ENCODE data around the gene IFI27L1. TPM values are rescaled to one million over a fixed set of nuclear protein-coding genes. Genes with fewer than 3 reads are reported as not detected.
"Not testable (repeated sequence)": the region's sequence is repeated elsewhere in the genome, so short reads cannot be mapped to it uniquely, and the experiment has no call there.

Gene IFI27L1
- polyA plus RNA-seq, 1 donor from 2014 or later: 37.9 TPM

- Histone ChIP-seq H3K9me2 (ENCODE audit: insufficient read depth, low read length) (no peaks in the 10 kb centered on the region), H3K4me3 (ENCODE audit: low read length) (no peak overlapping the region), H3K9ac (ENCODE audit: low read length) (no peak overlapping the region), H3K79me2 (replicated peaks; ENCODE audit: insufficient read depth, low read length) (peaks cover 45% of the 10 kb centered on the region), H2AFZ (ENCODE audit: low read depth, low read length) (no peak overlapping the region), H3K27me3 (ENCODE audit: insufficient read depth, low read depth, low read length) (no peaks in the 10 kb centered on the region), H3K4me2 (ENCODE audit: low read length) (no peak overlapping the region), H3F3A (ENCODE audit: insufficient read depth, low read length, poor library complexity, severe bottlenecking) (no peaks in the 10 kb centered on the region), H3K27ac (ENCODE audit: low read length) (no peak overlapping the region), H4K20me1 (ENCODE audit: insufficient read depth) (no peaks in the 10 kb centered on the region), H3K9me3 (ENCODE audit: low read length) (no peaks in the 10 kb centered on the region), H3K36me3 (ENCODE audit: insufficient read depth, low read length) (no peaks in the 10 kb centered on the region)
- TF ChIP-seq REST (IDR thresholded peaks at IDR 0.05; ENCODE audit: borderline replicate concordance) (no peak), POLR2AphosphoS5 (IDR thresholded peaks at IDR 0.05) (no peak), SMC3 (conservative IDR thresholded peaks at IDR 0.05; ENCODE audit: poor library complexity) (no peak), EZH2 (IDR thresholded peaks at IDR 0.05; ENCODE audit: borderline replicate concordance, insufficient read depth, low read length, poor library complexity, severe bottlenecking) (no peak), RAD21 (conservative IDR thresholded peaks at IDR 0.05) (no peak), TAF1 (IDR thresholded peaks at IDR 0.05; ENCODE audit: low read depth) (no peak), CTCF (IDR thresholded peaks at IDR 0.05; ENCODE audit: poor library complexity, severe bottlenecking) (no peak), EP300 (conservative IDR thresholded peaks at IDR 0.05; ENCODE audit: poor library complexity, severe bottlenecking) (no peak), MXI1 (conservative IDR thresholded peaks at IDR 0.05; ENCODE audit: poor library complexity, severe bottlenecking) (no peak)
Measured at GRCh38 chr14:94066089-94066676, 14.9 kb upstream of the IFI27L1 start.

GRCh38 chr14:94072076-94072475, 9.0 kb upstream of the IFI27L1 start:
- H2AFZ ChIP-seq (ENCODE audit: low read depth, low read length); H3K36me3 ChIP-seq (ENCODE audit: insufficient read depth, low read length); H3F3A ChIP-seq (ENCODE audit: insufficient read depth, low read length, poor library complexity, severe bottlenecking); H3K27me3 ChIP-seq (ENCODE audit: insufficient read depth, low read depth, low read length); H3K9me2 ChIP-seq (ENCODE audit: insufficient read depth, low read length); H3K4me2 ChIP-seq (ENCODE audit: low read length); H4K20me1 ChIP-seq (ENCODE audit: insufficient read depth); H3K9me3 ChIP-seq (ENCODE audit: low read length); H3K4me3 ChIP-seq (ENCODE audit: low read length); H3K9ac ChIP-seq (ENCODE audit: low read length); H3K27ac ChIP-seq (ENCODE audit: low read length): not testable (repeated sequence)
- peaks cover 74% of the 10 kb centered on the region for H3K79me2 ChIP-seq (replicated peaks; ENCODE audit: insufficient read depth, low read length)

GRCh38 chr14:94074534-94074933, 6.6 kb upstream of the IFI27L1 start:
- Histone ChIP-seq H3F3A (ENCODE audit: insufficient read depth, low read length, poor library complexity, severe bottlenecking) (no peaks in the 10 kb centered on the region), H3K9me3 (ENCODE audit: low read length) (no peaks in the 10 kb centered on the region), H4K20me1 (ENCODE audit: insufficient read depth) (no peaks in the 10 kb centered on the region), H3K4me3 (ENCODE audit: low read length) (peak overlapping the region; percentile 91), H3K9ac (ENCODE audit: low read length) (no peak overlapping the region), H3K27me3 (ENCODE audit: insufficient read depth, low read depth, low read length) (no peaks in the 10 kb centered on the region), H3K4me2 (ENCODE audit: low read length) (no peak overlapping the region), H3K36me3 (ENCODE audit: insufficient read depth, low read length) (peaks cover 15% of the 10 kb centered on the region), H3K27ac (ENCODE audit: low read length) (no peak overlapping the region), H2AFZ (ENCODE audit: low read depth, low read length) (no peak overlapping the region), H3K9me2 (ENCODE audit: insufficient read depth, low read length) (no peaks in the 10 kb centered on the region), H3K79me2 (replicated peaks; ENCODE audit: insufficient read depth, low read length) (peaks cover 86% of the 10 kb centered on the region)
- TF ChIP-seq POLR2AphosphoS5 (IDR thresholded peaks at IDR 0.05) (no peak), REST (IDR thresholded peaks at IDR 0.05; ENCODE audit: borderline replicate concordance) (no peak)

All from neural cell (in vitro differentiated cells).